T follicular helper cell (primary cell): ENCODE measurements around the gene NAPG.
"Not testable (repeated sequence)": the region's sequence is repeated elsewhere in the genome, so short reads cannot be mapped to it uniquely, and the experiment has no call there.

Experiments
- DNase-seq: peaks from one replicate; pipeline ENCODE4 v3.0.0-alpha.2; 2020; ENCODE audit warnings: low read depth

Gene NAPG

GRCh38 chr18:10552226-10552625 is 26.4 kb downstream of the NAPG start:
- no peak for DNase-seq

- DNase-seq = not testable (repeated sequence)
These were observed 30.4 kb downstream of the NAPG start for GRCh38 chr18:10556251-10556650.

- no peak for DNase-seq
These were observed 31.4 kb downstream of the NAPG start for GRCh38 chr18:10557085-10557677.

GRCh38 chr18:10558243-10558966 is 32.6 kb downstream of the NAPG start:
- no peak for DNase-seq

GRCh38 chr18:10558967-10559298 is 33.1 kb downstream of the NAPG start:
- DNase-seq = no peak

- no peak for DNase-seq
These were observed 34.0 kb downstream of the NAPG start for GRCh38 chr18:10559553-10560451.

GRCh38 chr18:10560452-10561045 is 34.7 kb downstream of the NAPG start:
- peak; percentile 40 for DNase-seq

GRCh38 chr18:10562773-10563160 is 36.9 kb downstream of the NAPG start:
- no peak for DNase-seq

- no peak for DNase-seq
These were observed 38.1 kb downstream of the NAPG start for GRCh38 chr18:10563886-10564285.

GRCh38 chr18:10564975-10565773 is 39.3 kb downstream of the NAPG start:
- no peak for DNase-seq

GRCh38 chr18:10565835-10566234 is 40.0 kb downstream of the NAPG start:
- DNase-seq = no peak

- no peak for DNase-seq
These were observed 40.6 kb downstream of the NAPG start for GRCh38 chr18:10566390-10566789.

GRCh38 chr18:10569941-10570340 is 44.1 kb downstream of the NAPG start:
- not testable (repeated sequence) for DNase-seq

- no peak for DNase-seq
These were observed 44.8 kb downstream of the NAPG start for GRCh38 chr18:10570622-10571021.

- no peak for DNase-seq
These were observed 45.7 kb downstream of the NAPG start for GRCh38 chr18:10571537-10571936.

- DNase-seq = not testable (repeated sequence)
These were observed 47.4 kb downstream of the NAPG start for GRCh38 chr18:10573261-10573660.

GRCh38 chr18:10574412-10574811 is 48.6 kb downstream of the NAPG start:
- DNase-seq = not testable (repeated sequence)

- DNase-seq = not testable (repeated sequence)
These were observed 52.2 kb downstream of the NAPG start for GRCh38 chr18:10577842-10578572.

- DNase-seq = not testable (repeated sequence)
These were observed 52.7 kb downstream of the NAPG start for GRCh38 chr18:10578573-10578899.

- DNase-seq = no peak
These were observed 53.4 kb downstream of the NAPG start for GRCh38 chr18:10579079-10579867.
